GM21723 (cell line): ENCODE measurements around the gene OR11G2.
"Not testable (repeated sequence)": the region's sequence is repeated elsewhere in the genome, so short reads cannot be mapped to it uniquely, and the experiment has no call there.

Experiments
- ATAC-seq: cut with Tn5 transposase; IDR thresholded peaks from one replicate; pipeline ENCODE4 v1.9.1; 2021; ENCODE audit warnings: mild to moderate bottlenecking, moderate library complexity; ENCODE audit not compliant: unreplicated experiment

OR11G2 gene, protein sequence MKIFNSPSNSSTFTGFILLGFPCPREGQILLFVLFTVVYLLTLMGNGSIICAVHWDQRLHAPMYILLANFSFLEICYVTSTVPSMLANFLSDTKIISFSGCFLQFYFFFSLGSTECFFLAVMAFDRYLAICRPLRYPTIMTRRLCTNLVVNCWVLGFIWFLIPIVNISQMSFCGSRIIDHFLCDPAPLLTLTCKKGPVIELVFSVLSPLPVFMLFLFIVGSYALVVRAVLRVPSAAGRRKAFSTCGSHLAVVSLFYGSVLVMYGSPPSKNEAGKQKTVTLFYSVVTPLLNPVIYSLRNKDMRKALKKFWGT

DNA sequence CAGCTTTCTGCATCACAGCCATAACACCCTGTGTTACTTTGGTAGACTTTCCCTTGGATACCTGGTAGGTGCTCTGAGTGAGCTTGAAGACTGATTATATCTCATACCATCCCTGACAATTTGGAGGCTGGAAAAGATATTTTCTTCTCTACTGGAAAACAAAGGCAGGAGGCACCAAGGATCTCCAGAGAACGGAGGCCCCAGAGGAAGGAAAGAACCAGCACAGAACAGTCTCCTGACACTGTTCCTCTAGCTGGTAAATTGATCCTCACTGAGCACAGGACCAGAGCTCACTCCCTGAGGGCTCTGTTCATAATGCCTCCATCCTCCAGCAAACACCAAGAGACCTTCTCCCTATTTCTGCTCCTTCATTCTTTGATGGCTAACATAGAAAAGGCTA, at the start of gene OR11G2:
Gene OR11G2, plus strand, starts transcription at position 301 of the 400 bp plus-strand sequence. CDS start 6,542 bp downstream, outside the sequence.
- no peak for ATAC-seq

DNA sequence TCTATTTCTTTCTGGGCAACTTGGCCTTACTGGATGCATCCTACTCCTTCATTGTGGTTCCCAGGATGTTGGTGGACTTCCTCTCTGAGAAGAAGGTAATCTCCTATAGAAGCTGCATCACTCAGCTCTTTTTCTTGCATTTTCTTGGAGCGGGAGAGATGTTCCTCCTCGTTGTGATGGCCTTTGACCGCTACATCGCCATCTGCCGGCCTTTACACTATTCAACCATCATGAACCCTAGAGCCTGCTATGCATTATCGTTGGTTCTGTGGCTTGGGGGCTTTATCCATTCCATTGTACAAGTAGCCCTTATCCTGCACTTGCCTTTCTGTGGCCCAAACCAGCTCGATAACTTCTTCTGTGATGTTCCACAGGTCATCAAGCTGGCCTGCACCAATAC, 46.8 kb upstream of the OR11G2 start:
- no peak for ATAC-seq

DNA sequence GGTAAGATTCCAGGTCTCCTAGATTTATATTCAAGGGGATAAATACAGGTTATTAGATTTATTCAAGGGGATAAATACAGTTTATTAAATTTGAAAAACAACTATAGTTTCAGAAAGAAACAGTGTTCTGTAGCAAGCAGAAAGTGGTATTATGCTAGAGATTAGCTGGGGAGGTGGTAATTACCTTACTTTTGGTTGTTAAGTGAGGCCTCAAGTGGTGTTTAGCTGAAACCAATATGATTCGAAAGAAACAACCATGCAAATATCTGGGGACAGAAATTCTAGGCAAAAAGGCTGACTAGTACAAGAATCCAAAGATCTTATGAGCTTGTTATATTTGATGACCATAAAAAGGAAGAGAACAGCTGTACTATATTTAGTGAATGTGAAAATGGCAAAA, 45.9 kb upstream of the OR11G2 start:
- ATAC-seq: no peak

DNA sequence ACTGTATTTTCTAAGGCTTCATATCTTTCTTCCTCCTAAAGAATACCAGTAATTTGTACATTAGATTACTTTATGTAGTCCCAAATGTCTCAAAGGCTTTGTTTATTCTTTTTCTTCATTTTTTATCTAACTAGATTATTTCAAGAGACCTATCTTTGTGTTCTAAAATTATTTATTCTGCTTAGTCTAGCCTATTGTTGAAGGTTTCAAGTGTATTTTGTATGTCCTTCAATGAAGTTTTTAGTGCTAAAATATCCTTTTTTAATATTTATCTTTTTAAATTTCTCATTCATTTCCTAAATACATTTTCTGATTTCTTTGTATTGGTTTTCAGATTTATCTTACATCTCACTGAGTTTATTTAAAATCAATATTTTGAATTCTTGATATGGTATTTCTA, 26.2 kb upstream of the OR11G2 start:
- no peak for ATAC-seq

DNA sequence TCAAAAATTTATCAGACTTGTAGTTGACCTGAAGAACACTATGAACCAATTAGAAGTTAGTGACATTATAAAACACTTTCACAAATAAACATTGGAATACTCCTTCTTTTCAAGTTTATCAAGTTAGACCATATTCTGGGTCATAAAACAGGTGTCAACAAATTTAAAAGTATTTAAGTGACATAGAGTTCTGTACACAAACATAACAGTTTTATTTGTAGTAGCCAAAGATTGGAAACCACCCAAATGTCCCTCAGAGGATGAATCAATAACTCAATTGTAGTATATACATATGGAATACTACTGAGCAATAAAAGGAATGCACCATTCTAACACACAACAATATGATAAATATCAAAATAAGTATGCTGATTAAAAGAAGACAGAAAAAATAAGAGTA, 23.6 kb upstream of the OR11G2 start:
- ATAC-seq: no peak

DNA sequence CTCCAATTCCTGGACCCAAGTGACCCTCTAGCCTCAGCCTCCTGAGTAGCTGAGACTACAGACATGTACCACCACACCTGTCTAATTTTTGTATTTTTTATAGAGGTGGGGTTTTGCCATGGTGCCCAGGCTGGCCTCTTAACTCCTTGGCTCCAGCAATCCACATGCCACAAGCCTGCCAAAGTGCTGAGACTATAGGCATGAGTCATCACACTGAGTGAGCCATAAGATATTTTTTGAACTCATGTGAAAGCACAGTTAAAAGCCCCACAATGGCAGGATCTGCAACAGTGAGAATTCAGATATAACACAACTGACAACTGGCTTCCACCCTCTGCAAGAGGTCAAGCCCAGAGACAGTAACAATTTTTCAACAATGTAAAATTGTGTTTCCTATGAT, 20.8 kb upstream of the OR11G2 start:
- not testable (repeated sequence) for ATAC-seq

DNA sequence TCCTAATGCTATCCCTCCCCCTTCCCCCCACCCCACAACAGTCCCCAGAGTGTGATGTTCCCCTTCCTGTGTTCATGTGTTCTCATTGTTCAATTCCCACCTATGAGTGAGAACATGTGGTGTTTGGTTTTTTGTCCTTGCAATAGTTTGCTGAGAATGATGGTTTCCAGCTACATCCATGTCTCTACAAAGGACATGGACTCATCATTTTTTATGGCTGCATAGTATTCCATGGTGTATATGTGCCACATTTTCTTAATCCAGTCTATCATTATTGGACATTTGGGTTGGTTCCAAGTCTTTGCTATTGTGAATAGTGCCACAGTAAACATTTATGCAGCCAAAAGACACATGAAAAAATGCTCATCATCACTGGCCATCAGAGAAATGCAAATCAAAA, 16.5 kb upstream of the OR11G2 start:
- ATAC-seq: not testable (repeated sequence)

DNA sequence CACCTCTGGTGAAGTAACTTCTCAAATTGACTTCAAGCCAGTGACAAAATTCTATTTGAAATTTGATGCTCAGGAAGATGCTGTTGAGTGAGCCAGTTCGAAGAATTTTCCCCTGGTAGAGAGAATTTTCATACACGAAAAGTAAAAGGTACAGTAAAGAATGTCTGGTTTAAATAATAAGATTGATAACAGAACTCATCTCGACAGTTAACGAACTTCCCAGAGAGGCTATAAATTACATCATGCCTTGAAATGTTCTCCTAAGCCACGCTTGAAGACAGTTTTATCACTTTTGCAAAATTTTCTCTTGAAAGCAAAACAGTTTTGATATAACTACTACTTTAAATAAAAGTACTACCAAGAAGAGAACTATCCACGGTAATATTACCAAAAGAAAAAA, 14.4 kb upstream of the OR11G2 start:
- no peak for ATAC-seq

DNA sequence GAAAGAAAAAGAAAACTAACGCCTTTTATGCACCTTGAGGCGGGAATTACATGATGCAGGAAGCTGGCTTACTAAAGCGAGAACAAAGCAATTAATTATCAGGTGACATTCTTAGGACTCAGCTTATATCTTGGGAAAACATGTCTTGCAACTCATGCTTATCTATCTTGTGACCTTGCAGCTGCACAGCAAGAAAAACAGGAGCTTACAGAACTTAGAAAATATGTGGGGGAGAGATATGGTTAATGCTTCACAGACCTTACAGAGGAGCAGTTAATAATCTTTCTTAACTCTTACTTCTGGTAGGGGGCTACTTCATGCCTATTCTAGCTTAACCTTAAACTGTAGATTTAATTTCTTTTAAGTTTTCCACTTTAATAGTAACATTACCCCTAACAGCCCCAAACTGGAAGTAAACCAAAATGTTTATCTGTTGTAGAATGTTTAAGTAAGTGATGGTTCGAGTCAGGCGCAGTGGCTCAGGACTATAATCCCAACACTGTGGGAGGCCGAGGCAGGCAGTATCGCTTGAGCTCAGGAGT, 13.2 kb upstream of the OR11G2 start:
- no peak for ATAC-seq

DNA sequence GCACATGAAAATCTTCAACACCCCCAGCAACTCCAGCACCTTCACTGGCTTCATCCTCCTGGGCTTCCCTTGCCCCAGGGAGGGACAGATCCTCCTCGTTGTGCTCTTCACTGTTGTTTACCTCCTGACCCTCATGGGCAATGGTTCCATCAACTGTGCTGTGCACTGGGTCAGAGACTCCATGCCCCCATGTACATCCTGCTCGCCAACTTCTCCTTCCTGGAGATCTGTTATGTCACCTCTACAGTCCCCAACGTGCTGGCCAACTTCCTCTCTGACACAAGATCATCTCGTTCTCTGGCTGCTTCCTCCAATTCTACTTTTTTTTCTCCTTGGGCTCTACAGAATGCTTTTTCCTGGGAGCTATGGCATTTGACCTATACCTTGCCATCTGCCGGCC, 11.5 kb upstream of the OR11G2 start:
- ATAC-seq: no peak

DNA sequence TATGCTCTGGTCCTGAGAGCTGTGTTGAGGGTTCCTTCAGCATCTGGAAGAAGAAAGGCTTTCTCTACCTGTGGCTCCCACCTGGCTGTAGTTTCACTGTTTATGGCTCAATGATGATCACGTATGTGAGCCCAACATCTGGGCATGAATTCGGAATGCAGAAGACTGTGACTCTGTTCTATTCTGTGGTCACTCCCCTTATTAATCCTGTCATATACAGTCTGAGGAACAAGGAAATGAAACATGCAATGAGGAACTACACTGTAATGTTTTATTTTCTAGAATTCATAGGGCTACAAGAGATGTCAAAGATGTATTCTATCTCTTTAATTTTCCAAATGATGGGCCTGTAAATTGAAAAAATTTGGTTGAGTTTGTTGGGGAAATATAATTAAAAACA, 10.8 kb upstream of the OR11G2 start:
- ATAC-seq: no peak

DNA sequence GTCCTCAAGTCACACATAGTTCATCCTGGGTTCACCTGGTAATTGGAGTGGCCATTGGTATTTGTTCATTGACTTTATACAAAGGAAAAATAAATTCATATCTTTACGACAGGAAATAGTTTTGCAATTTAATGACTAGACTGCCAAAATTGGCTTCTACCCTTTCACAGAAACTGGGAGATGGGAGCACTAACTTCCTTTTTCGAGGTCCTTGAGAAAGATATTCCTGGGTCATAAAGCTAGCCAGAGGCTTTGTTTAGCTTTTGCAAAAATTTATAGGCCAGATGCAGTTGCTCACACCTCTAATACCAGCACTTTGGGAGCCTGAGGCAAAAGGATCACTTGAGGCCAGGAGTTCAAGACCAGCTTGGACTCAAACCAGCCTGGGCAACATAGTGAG, 10.2 kb upstream of the OR11G2 start:
- ATAC-seq: no peak

DNA sequence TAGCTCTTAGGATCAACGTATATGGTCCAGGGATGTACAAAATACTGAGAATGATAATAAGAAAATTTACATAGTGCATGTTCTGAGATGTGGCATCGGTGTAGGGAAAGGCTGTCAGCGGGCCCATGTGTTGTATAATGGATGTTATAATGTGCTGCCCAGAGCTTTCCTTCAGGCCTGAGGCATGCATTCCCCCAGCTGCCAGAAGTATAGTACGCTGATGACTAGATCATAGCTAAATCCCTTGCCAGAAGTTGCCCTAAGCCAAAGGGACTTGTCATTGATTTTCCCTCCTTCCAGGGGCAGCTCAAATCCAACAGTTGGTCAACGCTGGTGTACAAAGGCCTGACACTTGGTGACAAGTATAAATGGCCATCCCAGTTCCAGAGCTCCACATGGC, 6.5 kb upstream of the OR11G2 start:
- ATAC-seq: no peak

DNA sequence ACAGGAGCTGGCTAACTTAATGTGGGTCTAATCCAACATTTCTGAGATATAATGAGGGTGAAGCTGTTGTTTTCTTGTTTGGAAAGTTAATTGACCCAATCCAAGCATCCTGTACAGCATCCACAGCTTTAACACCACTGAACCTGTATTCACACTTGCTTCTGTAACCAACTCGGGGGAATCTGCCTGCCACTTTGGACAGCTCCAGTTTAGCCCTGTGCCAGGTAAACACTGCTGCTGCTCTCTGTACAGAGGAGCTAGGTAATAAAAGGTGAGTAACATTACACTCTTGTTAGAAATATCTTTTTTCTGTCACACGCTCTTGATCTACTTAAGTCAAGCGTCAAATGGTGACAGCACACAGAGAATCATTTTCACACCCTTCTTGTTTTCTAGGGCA, 700 bp downstream of the OR11G2 start:
- no peak for ATAC-seq

DNA sequence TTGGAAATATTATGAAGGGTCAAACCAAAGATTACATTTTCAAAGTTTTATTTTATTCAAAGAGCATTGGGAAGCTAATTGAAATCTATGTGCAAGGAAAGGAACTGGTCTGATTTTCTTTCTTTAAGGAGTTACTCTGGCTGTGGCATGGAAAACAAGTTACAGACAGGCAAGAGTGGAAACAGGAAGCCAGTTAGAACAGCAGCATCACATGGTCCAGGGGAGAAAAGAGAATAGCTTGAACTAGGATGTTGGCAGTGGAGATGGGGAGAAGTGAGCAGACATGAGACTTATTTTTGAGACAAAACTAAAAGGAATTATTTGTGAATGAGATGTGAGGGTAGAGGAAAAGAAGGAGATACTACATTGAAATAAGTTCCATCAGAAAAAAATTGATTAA, 3.4 kb downstream of the OR11G2 start:
- no peak for ATAC-seq

DNA sequence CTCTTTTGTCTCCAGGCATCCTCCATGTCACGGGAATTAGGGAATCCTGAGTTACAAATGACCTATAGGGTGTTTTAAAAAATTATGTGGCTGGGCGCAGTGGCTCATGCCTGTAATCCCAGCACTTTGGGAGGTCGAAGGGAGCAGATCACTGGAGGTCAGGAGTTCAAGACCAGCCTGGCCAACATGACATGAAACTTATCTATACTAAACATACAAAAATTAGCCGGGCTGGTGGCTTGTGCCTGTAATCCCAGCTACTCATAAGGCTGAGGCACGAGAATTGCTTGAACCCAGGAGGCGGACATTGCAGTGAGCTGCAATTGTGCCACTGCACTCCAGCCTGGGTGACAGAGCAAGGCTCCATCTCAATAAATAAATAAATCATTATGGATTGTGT, 4.5 kb downstream of the OR11G2 start:
- ATAC-seq: not testable (repeated sequence)

DNA sequence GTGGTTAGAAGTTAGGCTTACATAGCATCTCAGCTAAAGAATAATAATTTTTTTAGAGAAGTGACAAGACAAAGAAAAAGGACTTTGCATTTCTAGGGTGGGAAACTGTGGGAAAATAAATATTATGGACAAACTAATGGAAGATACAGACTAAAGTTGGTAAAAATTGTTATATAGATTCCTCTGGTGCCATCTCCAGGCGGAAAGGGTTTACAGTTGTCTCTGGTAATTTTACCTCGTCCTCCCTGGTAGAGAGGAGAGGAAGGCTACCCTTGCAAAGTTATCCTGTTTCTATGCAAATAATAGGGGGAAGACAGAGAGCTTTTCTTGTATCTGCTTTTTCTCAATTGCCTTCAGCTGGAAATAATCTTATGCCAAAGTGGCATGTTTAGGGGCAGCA, 5.2 kb downstream of the OR11G2 start:
- no peak for ATAC-seq

DNA sequence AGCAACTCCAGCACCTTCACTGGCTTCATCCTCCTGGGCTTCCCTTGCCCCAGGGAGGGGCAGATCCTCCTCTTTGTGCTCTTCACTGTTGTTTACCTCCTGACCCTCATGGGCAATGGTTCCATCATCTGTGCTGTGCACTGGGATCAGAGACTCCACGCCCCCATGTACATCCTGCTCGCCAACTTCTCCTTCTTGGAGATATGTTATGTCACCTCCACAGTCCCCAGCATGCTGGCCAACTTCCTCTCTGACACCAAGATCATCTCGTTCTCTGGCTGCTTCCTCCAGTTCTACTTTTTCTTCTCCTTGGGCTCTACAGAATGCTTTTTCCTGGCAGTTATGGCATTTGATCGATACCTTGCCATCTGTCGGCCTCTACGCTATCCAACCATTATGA, 6.8 kb downstream of the OR11G2 start:
- no peak for ATAC-seq

DNA sequence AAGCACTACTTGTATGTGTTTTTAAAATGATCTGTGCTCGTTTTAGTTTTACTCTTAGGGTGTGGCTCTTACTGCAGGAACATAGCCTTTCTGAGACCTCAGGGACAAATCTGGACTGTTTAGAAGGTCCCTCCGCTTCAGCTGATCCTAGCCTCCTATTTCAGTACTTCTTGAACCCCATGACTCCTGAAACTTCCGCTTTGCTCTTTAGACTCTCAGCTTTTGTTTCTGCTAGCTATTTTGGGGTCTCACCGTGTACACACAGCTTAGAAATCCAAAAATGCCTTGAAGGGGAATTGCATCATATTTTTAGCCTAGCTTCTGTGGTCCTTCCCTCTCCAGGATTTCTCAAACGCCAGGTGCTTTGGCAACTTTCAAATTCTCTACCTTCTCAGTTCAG, 8.3 kb downstream of the OR11G2 start:
- no peak for ATAC-seq

DNA sequence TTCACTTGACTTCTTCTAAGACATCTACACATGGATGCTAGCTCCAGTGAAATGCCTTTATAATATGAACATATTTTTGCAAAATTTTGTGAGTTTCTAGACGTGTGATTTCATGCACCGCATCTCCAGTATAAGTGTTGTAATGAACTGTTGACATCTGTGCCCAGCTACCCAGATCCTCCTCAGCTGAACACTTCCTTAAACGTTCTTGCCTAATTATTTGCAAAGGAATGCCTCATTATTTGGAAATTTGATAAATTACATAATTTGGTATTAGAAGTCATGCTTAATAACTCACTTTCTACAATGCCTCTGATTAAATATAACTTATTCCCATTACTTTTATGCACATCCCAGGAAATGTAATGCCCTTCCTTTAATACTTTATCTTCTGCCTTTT, 14.0 kb downstream of the OR11G2 start:
- ATAC-seq: no peak

DNA sequence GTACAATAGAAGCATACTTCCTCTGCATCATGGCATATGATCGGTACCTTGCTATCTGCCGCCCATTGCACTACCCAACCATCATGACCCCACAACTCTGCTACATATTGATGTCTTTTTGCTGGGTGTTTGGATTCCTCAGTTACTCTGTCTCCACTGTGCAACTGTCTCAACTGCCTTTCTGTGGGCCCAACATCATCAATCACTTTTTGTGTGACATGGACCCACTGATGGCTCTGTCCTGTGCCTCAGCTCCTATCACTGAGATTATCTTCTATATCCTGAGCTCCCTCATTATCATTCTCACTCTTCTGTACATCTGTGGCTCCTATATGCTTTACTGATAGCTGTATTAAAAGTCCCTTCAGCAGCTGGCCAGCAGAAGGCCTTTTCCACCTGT, 18.9 kb downstream of the OR11G2 start:
- no peak for ATAC-seq

DNA sequence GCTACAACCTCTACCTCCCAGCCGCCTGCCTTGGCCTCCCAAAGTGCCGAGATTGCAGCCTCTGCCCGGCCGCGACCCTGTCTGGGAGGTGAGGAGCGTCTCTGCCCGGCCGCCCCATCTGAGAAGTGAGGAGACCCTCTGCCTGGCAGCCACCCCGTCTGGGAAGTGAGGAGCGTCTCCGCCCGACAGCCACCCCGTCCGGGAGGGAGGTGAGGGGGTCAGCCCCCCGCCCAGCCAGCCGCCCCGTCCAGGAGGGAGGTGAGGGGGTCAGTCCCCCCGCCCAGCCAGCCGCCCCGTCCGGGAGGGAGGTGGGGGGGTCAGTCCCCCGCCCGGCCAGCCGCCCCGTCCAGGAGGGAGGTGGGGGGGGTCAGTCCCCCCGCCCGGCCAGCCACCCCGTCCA, 21.7 kb downstream of the OR11G2 start:
- ATAC-seq: not testable (repeated sequence)

DNA sequence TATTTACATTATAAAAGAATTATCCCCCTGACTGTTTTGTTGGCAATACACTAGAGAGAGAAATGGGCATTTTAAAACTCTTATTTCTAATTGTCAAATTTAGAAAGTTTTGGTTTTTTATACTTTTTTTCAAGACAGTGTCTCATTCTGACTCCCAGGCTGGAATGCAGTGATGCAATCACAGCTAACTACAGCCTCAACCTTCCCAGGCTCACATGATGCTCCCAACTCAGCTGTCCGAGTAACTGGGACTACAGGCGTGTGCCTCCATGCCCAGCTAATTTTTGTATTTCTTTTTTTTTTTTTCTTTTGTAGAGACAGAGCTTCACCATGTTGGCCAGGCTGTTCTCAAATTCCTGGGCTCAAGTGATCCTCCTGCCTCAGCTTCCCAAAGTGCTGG, 24.5 kb downstream of the OR11G2 start:
- ATAC-seq: no peak
